ENCODE results near the gene LRRC3.

The LRRC3 gene

GRCh38 chr21:44432841-44433790, 22.2 kb upstream of the LRRC3 start:
- Mint-ChIP-seq H3K9me3 (peaks cover 12 to 28% of the 10 kb centered on the region in 2 donors), H3K27ac (peak overlapping the region in 1 of 2 donors; percentile 85), H3K27me3 (no peaks in the 10 kb centered on the region), H3K4me1 (no peaks in the 10 kb centered on the region), H3K4me3 (no peak overlapping the region)
- ATAC-seq (no peak), DNase-seq (no peak)

DNA sequence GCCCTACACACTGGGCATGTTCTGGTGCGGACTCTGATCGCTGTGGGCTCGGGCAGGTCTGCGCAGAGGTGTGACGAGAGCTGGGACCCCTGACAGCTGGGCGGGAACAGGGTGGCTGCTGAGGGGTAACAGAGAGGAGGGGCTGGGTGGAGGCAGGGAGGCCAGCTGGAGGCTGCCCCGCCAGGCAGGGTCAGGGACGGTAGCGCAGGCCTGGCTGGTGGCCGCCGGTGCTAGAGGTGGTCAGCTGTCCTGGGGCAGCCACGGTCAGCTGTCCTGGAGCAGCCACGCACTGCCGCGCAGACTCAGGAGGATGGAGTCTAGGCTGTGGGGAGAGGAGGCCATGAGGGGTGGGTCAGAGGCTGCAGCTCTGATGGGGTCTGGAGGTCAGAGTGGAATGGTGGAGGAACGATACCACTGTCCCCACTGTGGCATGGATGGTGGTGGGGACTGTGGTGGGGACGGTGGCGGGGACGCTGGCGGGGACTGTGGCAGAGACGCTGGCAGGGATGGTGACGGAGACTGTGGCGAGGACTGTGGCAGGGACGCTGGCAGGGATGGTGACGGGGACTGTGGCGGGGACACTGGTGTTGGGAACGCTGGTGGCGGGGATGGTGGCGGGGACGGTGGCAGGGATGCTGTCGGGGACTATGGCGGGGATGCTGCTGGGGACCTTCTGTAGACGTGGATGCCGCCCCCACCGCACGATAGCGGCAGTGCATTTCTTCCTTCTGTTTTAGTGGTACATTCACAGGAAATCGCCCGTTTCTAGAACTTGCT, 21.3 kb upstream of the LRRC3 start:
- no peaks in the 10 kb centered on the region for H3K27me3 Mint-ChIP-seq
- DNase-seq (no peak), ATAC-seq (peak; percentile 8)
- H3K9me3 Mint-ChIP-seq = peaks cover 12 to 22% of the 10 kb centered on the region in 2 donors
- H3K4me3 Mint-ChIP-seq = no peak overlapping the region
- peak overlapping the region in 1 of 2 donors; percentile 44 for H3K27ac Mint-ChIP-seq
- H3K4me1 Mint-ChIP-seq = no peaks in the 10 kb centered on the region

GRCh38 chr21:44434568-44434925, 20.8 kb upstream of the LRRC3 start:
- H3K27ac Mint-ChIP-seq = no peak overlapping the region
- H3K27me3 Mint-ChIP-seq = no peaks in the 10 kb centered on the region
- H3K9me3 Mint-ChIP-seq = peaks cover 12 to 22% of the 10 kb centered on the region in 2 donors
- H3K4me1 Mint-ChIP-seq = no peaks in the 10 kb centered on the region
- no peak for DNase-seq
- no peak overlapping the region for H3K4me3 Mint-ChIP-seq
- ATAC-seq = no peak

- ATAC-seq (peak; percentile 21), DNase-seq (no peak)
- no peaks in the 10 kb centered on the region for H3K4me1 Mint-ChIP-seq
- H3K27ac Mint-ChIP-seq = peak overlapping the region in 1 of 2 donors; percentile 3
- no peaks in the 10 kb centered on the region for H3K27me3 Mint-ChIP-seq
- H3K4me3 Mint-ChIP-seq = no peak overlapping the region
- peaks cover 7 to 17% of the 10 kb centered on the region in 2 donors for H3K9me3 Mint-ChIP-seq
Observed at GRCh38 chr21:44434936-44435635, 20.2 kb upstream of the LRRC3 start.

- H3K4me1 Mint-ChIP-seq = no peaks in the 10 kb centered on the region
- ATAC-seq (no peak), DNase-seq (no peak)
- no peak overlapping the region for H3K27ac Mint-ChIP-seq
- H3K4me3 Mint-ChIP-seq = no peak overlapping the region
- H3K9me3 Mint-ChIP-seq = peaks cover under 1 to 10% of the 10 kb centered on the region in 2 donors
- H3K27me3 Mint-ChIP-seq = no peaks in the 10 kb centered on the region
Observed at GRCh38 chr21:44436111-44436611, 19.1 kb upstream of the LRRC3 start.

DNA sequence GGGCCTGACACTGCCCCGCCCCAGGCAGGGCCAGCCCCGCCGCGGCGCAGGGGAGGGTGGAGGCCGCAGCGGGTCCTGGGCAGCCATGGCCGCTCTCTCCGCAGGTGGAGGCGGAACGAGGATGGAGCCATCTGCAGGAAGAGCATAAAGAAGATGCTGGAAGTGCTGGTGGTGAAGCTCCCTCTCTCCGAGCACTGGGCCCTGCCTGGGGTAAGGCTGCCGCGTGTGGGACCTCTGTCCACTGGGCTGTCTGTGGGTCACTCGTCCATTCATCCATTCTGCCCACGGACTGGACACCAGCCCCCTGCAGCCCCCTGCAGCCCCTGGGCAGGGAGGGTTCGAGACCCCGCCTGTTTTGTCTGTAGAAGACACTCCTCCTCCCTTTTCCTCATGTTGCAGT, 18.4 kb upstream of the LRRC3 start:
- Mint-ChIP-seq H3K27ac (no peak overlapping the region), H3K27me3 (no peaks in the 10 kb centered on the region), H3K4me1 (no peaks in the 10 kb centered on the region), H3K4me3 (no peak overlapping the region), H3K9me3 (peaks cover 0 to 3% of the 10 kb centered on the region in 2 donors)
- ATAC-seq (no peak), DNase-seq (no peak)

DNA sequence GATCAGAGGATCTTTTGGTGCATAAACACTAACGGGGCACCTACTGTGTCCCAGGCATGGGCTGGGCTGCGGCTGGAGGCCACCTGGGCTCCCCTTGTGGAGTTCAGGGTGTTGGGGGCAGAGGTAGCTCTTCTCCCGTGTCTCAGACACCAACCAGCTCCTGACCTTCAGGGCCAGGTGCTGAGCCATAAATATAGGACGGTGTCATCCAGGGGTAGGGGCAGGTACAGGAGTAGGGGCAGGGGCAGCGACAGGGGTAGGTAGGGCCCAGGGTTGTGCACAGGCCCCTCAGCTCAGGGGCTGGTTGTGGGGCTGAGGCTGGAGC, 18.0 kb upstream of the LRRC3 start:
- H3K9me3 Mint-ChIP-seq = no peaks in the 10 kb centered on the region
- no peaks in the 10 kb centered on the region for H3K27me3 Mint-ChIP-seq
- no peak overlapping the region for H3K27ac Mint-ChIP-seq
- no peak for ATAC-seq
- H3K4me1 Mint-ChIP-seq = no peaks in the 10 kb centered on the region
- no peak overlapping the region for H3K4me3 Mint-ChIP-seq
- DNase-seq = no peak

GRCh38 chr21:44437696-44438431, 17.4 kb upstream of the LRRC3 start:
- H3K27me3 Mint-ChIP-seq = no peaks in the 10 kb centered on the region
- DNase-seq (no peak), ATAC-seq (no peak)
- H3K27ac Mint-ChIP-seq = no peak overlapping the region
- no peaks in the 10 kb centered on the region for H3K4me1 Mint-ChIP-seq
- no peaks in the 10 kb centered on the region for H3K9me3 Mint-ChIP-seq
- no peak overlapping the region for H3K4me3 Mint-ChIP-seq

GRCh38 chr21:44438531-44439210, 16.6 kb upstream of the LRRC3 start:
- ATAC-seq (no peak), DNase-seq (no peak)
- Mint-ChIP-seq H3K27ac (no peak overlapping the region), H3K4me3 (no peak overlapping the region), H3K4me1 (no peaks in the 10 kb centered on the region), H3K27me3 (no peaks in the 10 kb centered on the region), H3K9me3 (no peaks in the 10 kb centered on the region)

DNA sequence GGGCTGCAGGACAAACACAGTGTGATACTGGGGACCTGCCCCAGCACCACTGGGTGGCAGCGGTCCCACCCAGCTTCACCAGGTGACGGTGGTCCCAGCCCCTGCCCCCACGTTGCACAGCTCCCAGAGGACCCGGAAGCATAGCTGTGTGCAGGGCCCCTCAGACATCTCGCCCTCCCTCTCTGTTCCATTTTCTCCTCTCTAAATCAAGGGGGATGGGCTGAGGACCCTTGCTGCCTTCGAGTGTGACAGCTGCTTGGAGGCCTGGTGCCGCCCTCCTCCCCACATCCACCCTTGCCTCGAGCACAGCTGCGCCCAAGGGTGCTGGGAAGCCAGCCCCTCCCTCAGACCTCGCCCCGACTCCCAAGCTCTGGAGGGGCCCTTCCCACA, 16.1 kb upstream of the LRRC3 start:
- Mint-ChIP-seq H3K4me3 (no peak overlapping the region), H3K27ac (no peak overlapping the region), H3K4me1 (no peaks in the 10 kb centered on the region), H3K9me3 (no peaks in the 10 kb centered on the region), H3K27me3 (no peaks in the 10 kb centered on the region)
- ATAC-seq (no peak), DNase-seq (no peak)

DNA sequence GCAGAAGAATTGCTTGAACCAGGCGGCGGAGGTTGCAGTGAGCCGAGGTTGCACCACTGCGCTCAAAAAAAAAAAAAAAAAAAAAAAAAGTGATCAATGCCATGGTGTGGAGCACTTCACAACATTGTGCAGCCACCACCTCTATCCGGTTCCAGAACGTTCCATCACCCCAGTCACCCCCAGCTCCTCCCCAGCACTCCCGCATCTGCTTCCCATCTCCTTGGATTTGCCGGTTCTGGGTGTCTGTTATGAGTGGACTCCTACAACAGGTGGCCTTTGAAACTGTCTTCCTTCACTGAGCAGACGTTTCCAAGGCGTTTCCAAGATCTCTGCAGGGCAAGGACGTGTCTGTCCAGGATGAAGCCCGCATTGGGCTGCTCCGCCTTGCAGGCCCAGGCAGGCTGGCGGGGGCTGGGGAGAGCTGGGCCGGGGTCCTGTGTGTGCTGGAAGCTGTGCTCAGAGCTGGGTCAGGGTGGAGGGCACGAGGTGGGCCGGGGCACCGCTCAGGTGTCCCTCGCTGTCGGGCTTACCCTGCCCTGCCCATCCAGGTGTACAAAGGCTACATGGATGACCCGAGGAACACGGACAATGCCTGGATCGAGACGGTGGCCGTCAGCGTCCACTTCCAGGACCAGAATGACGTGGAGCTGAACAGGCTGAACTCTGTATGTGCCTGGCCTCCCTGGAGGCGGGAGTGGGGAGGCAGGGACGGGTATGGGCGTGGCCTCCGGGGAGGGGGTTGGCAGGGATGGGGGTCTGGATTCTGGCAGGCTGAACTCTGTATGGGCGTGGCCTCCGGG, 14.9 kb upstream of the LRRC3 start:
- ATAC-seq = no peak
- Mint-ChIP-seq H3K4me1 (no peaks in the 10 kb centered on the region), H3K27ac (peak overlapping the region in 1 of 2 donors; percentile 77), H3K9me3 (no peaks in the 10 kb centered on the region), H3K27me3 (peaks cover 6% of the 10 kb centered on the region), H3K4me3 (no peak overlapping the region)
- DNase-seq = no peak

- Mint-ChIP-seq H3K9me3 (no peaks in the 10 kb centered on the region), H3K4me1 (no peaks in the 10 kb centered on the region), H3K27ac (no peak overlapping the region), H3K4me3 (no peak overlapping the region), H3K27me3 (peaks cover 8% of the 10 kb centered on the region)
- ATAC-seq = no peak
- no peak for DNase-seq
Observed at GRCh38 chr21:44441041-44441400, 14.3 kb upstream of the LRRC3 start.

DNA sequence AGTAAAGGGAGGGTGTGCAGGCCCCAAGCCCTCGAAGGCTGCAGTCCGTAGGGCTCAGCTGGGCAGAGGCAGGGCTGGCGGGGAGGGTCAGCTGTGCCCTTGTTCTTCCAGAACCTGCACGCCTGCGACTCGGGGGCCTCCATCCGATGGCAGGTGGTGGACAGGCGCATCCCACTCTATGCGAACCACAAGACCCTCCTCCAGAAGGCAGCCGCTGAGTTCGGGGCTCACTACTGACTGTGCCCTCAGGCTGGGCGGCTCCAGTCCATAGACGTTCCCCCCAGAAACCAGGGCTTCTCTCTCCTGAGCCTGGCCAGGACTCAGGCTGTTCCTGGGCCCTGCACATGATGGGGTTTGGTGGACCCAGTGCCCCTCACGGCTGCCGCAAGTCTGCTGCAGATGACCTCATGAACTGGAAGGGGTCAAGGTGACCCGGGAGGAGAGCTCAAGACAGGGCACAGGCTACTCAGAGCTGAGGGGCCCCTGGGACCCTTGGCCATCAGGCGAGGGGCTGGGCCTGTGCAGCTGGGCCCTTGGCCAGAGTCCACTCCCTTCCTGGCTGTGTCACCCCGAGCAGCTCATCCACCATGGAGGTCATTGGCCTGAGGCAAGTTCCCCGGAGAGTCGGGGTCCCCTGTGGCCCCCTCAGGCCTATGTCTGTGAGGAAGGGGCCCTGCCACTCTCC, 13.6 kb upstream of the LRRC3 start:
- DNase-seq = no peak

More for the DNA sequence above, 13.6 kb upstream of the LRRC3 start:
- H3K27ac Mint-ChIP-seq = no peak overlapping the region
- no peak overlapping the region for H3K4me3 Mint-ChIP-seq
- H3K27me3 Mint-ChIP-seq = peaks cover 8% of the 10 kb centered on the region
- no peaks in the 10 kb centered on the region for H3K4me1 Mint-ChIP-seq
- ATAC-seq = no peak
- no peaks in the 10 kb centered on the region for H3K9me3 Mint-ChIP-seq

Measured in stimulated activated naive CD8-positive, alpha-beta T cell treated with anti-CD3 and anti-CD28 coated beads, Interleukin-15, amount 100 ng/mL, for 72 hours (primary cell).